ENCODE results near the gene RGS6. TPM values are rescaled to one million over a fixed set of nuclear protein-coding genes. Genes with fewer than 3 reads are reported as not detected.

The RGS6 gene
- total RNA-seq, 2 experiments from 2014 or later: not detected

- Histone ChIP-seq H3K9me2 (ENCODE audit: insufficient read depth, low read length) (no peaks in the 10 kb centered on the region), H3K4me3 (ENCODE audit: low read depth, low read length, poor library complexity, severe bottlenecking) (no peak overlapping the region), H3K9me3 (ENCODE audit: low read length) (no peaks in the 10 kb centered on the region), H3K36me3 (ENCODE audit: insufficient read depth, low read length) (no peaks in the 10 kb centered on the region), H3K79me2 (ENCODE audit: insufficient read depth, low read depth, low read length) (no peaks in the 10 kb centered on the region), H3K4me2 (ENCODE audit: low read length) (no peak overlapping the region), H4K20me1 (ENCODE audit: insufficient read depth, low read length) (no peaks in the 10 kb centered on the region), H2AFZ (ENCODE audit: low read length) (no peak overlapping the region), H3K4me1 (ENCODE audit: insufficient read depth, low read length, poor library complexity, severe bottlenecking) (no peaks in the 10 kb centered on the region), H3K27ac (ENCODE audit: low read depth, low read length, poor library complexity, severe bottlenecking) (no peak overlapping the region)
- CTCF ChIA-PET (ENCODE audit: unreplicated experiment): no interaction called here
- BruUV-seq (replicated peaks): no TSS peak
- TF ChIP-seq EZH2phosphoT487 (IDR thresholded peaks at IDR 0.05; ENCODE audit: borderline replicate concordance, low read depth, low read length) (no peak), CTCF (conservative IDR thresholded peaks at IDR 0.05; ENCODE audit: low read length) (no peak)
- DNase-seq (ENCODE audit: low spot score): no peak
- intact Hi-C loops (cut with micrococcal nuclease; ENCODE audit: unreplicated experiment): no loop called here
- POLR2A ChIA-PET: no interaction called here
These were observed 673.6 kb downstream of the RGS6 start for GRCh38 chr14:72605921-72606220.

- H3K4me1 ChIP-seq (ENCODE audit: insufficient read depth, low read length, poor library complexity, severe bottlenecking): no peaks in the 10 kb centered on the region
- H3K9me2 ChIP-seq (ENCODE audit: insufficient read depth, low read length): no peaks in the 10 kb centered on the region
- H3K4me2 ChIP-seq (ENCODE audit: low read length): no peak overlapping the region
- H2AFZ ChIP-seq (ENCODE audit: low read length): no peak overlapping the region
- no peaks in the 10 kb centered on the region for H3K9me3 ChIP-seq (ENCODE audit: low read length)
- H3K4me3 ChIP-seq (ENCODE audit: low read depth, low read length, poor library complexity, severe bottlenecking): no peak overlapping the region
- intact Hi-C loops (cut with micrococcal nuclease; ENCODE audit: unreplicated experiment): no loop called here
- H3K27ac ChIP-seq (ENCODE audit: low read depth, low read length, poor library complexity, severe bottlenecking): no peak overlapping the region
- H3K36me3 ChIP-seq (ENCODE audit: insufficient read depth, low read length): no peaks in the 10 kb centered on the region
- BruUV-seq (replicated peaks): no TSS peak
- no peaks in the 10 kb centered on the region for H4K20me1 ChIP-seq (ENCODE audit: insufficient read depth, low read length)
- DNase-seq (ENCODE audit: low spot score): no peak
- ChIA-PET POLR2A (no interaction called here), CTCF (ENCODE audit: unreplicated experiment) (no interaction called here)
- TF ChIP-seq CTCF (conservative IDR thresholded peaks at IDR 0.05; ENCODE audit: low read length) (no peak), EZH2phosphoT487 (IDR thresholded peaks at IDR 0.05; ENCODE audit: borderline replicate concordance, low read depth, low read length) (no peak)
- H3K79me2 ChIP-seq (ENCODE audit: insufficient read depth, low read depth, low read length): no peaks in the 10 kb centered on the region
These were observed 674.6 kb downstream of the RGS6 start for GRCh38 chr14:72606879-72607278.

- DNase-seq (ENCODE audit: low spot score): no peak
These were observed 675.3 kb downstream of the RGS6 start for GRCh38 chr14:72607386-72608130.

More at GRCh38 chr14:72607386-72608130, 675.3 kb downstream of the RGS6 start:
- Histone ChIP-seq H3K79me2 (ENCODE audit: insufficient read depth, low read depth, low read length) (no peaks in the 10 kb centered on the region), H3K27ac (ENCODE audit: low read depth, low read length, poor library complexity, severe bottlenecking) (no peak overlapping the region), H3K36me3 (ENCODE audit: insufficient read depth, low read length) (no peaks in the 10 kb centered on the region), H3K9me3 (ENCODE audit: low read length) (no peaks in the 10 kb centered on the region), H3K4me2 (ENCODE audit: low read length) (no peak overlapping the region), H3K9me2 (ENCODE audit: insufficient read depth, low read length) (no peaks in the 10 kb centered on the region), H3K4me3 (ENCODE audit: low read depth, low read length, poor library complexity, severe bottlenecking) (no peak overlapping the region), H3K4me1 (ENCODE audit: insufficient read depth, low read length, poor library complexity, severe bottlenecking) (no peaks in the 10 kb centered on the region), H4K20me1 (ENCODE audit: insufficient read depth, low read length) (no peaks in the 10 kb centered on the region), H2AFZ (ENCODE audit: low read length) (no peak overlapping the region)
- ChIA-PET POLR2A (no interaction called here), CTCF (ENCODE audit: unreplicated experiment) (no interaction called here)
- intact Hi-C loops (cut with micrococcal nuclease; ENCODE audit: unreplicated experiment): no loop called here
- TF ChIP-seq CTCF (conservative IDR thresholded peaks at IDR 0.05; ENCODE audit: low read length) (no peak), EZH2phosphoT487 (IDR thresholded peaks at IDR 0.05; ENCODE audit: borderline replicate concordance, low read depth, low read length) (no peak)
- no TSS peak for BruUV-seq (replicated peaks)

Data from OCI-LY7 (cell line).